AG09309 (cell line): ENCODE measurements around the gene TRIO.

Source experiments
- DNase-seq: peaks from one replicate; pipeline ENCODE4 v3.0.0-alpha.2; 2010; ENCODE audit warnings: low read depth
- H3K4me3 ChIP-seq: 2 replicates; pipeline ENCODE4 v1.5.1; 2011; ENCODE audit warnings: mild to moderate bottlenecking, low read depth, low read length, moderate library complexity; ENCODE audit not compliant: control insufficient read depth
- CTCF ChIP-seq: IDR thresholded peaks from 2 replicates; pipeline ENCODE4 v1.5.1; 2011; ENCODE audit warnings: mild to moderate bottlenecking, low read depth, low read length, inconsistent platforms; ENCODE audit not compliant: insufficient read depth, control insufficient read depth; ENCODE audit errors: missing control alignments

TRIO gene

GRCh38 chr5:14156290-14156649 lies 13.1 kb downstream of the TRIO start:
- DNase-seq = no peak
- H3K4me3 ChIP-seq = no peak overlapping the region
- TF ChIP-seq CTCF = no peak

GRCh38 chr5:14156650-14157492 lies 13.7 kb downstream of the TRIO start:
- DNase-seq = peak; percentile 90
- TF ChIP-seq CTCF = no peak
- peak overlapping the region; percentile 24 for H3K4me3 ChIP-seq

- H3K4me3 ChIP-seq = peak overlapping the region; percentile 24
- DNase-seq = no peak
These were observed 14.3 kb downstream of the TRIO start for GRCh38 chr5:14157493-14157782.

GRCh38 chr5:14158890-14159666 lies 15.9 kb downstream of the TRIO start:
- no peak for TF ChIP-seq CTCF
- no peak overlapping the region for H3K4me3 ChIP-seq
- DNase-seq = no peak

More at GRCh38 chr5:14157493-14157782, 14.3 kb downstream of the TRIO start:
- no peak for TF ChIP-seq CTCF

- no peak for TF ChIP-seq CTCF
- no peak for DNase-seq
These were observed 18.8 kb downstream of the TRIO start for GRCh38 chr5:14161825-14162556.

More at GRCh38 chr5:14161825-14162556, 18.8 kb downstream of the TRIO start:
- no peak overlapping the region for H3K4me3 ChIP-seq
